ENCODE measurements around the gene STPG3. TPM values are rescaled to one million over a fixed set of nuclear protein-coding genes. Genes with fewer than 3 reads are reported as not detected.

The STPG3 gene
- total and polyA plus RNA-seq, 2 of the 13 experiments (the other 11 are each of a cell fraction or from before 2014, with no cell fraction given) = not detected

DNA sequence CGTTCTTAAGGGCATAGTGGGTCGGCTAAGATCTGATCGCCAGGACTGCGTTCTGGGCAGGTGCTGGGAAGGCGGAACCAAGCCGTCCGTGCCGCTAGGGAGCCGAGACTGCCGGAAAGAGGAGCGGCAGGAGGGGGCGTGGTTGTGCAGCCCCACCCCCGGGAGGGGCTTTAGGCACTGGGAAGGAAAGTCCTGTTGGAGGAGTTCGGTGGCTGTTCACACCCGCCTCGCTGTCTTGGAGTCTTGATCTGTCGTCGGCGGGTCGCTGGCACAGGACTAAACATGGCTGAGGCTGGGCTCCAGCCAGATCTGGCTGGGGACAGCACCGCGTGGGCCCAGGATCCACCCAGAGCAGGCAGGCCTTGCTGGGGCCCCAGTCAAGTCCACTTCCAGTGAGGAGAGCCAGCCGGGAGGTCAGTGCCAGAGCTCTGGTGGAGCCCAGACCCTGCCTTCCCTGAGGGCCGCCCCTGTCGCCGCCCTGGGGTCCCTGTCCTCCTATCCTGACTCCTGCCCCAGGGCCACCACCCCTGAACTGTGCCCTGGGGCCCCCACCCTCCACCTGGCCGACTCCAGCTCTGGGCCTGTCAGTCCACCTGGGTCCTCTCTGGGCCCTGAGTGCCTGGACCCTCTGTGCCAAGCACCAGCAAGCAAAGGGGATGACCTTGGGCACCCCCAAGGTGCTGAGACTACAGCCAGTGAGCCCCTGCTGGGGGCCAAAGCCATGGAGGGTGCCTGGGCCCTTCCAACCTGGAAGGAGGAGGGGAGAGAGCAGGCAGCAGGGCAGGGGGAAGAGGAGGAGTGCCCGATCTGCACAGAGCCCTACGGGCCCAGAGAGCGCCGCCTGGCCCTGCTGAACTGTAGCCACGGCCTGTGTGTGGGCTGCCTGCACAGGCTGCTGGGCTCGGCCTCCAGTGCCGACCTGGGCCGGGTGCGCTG is 33.5 kb upstream of the STPG3 start (continued):
- no peak for TF ChIP-seq PRMT3 (CRISPR knock-in tag; IDR thresholded peaks at IDR 0.05; ENCODE audit: borderline replicate concordance, low read depth)
- TF ChIP-seq ZFY (CRISPR knock-in tag; IDR thresholded peaks at IDR 0.05) = peak; percentile 60
- no peak; the same call in 1 of the 2 replicates for TF ChIP-seq ZNF776 (CRISPR knock-in tag; IDR thresholded peaks at IDR 0.05)
- 0 out of 2 replicates have a peak, but pooled peaks have one; percentile 26 for TF ChIP-seq MAF1 (CRISPR knock-in tag; IDR thresholded peaks at IDR 0.05; ENCODE audit: borderline replicate concordance)
- TF ChIP-seq TSC22D2 (CRISPR knock-in tag; IDR thresholded peaks at IDR 0.05; ENCODE audit: borderline replicate concordance) = no peak
- TF ChIP-seq, protein P1, sequence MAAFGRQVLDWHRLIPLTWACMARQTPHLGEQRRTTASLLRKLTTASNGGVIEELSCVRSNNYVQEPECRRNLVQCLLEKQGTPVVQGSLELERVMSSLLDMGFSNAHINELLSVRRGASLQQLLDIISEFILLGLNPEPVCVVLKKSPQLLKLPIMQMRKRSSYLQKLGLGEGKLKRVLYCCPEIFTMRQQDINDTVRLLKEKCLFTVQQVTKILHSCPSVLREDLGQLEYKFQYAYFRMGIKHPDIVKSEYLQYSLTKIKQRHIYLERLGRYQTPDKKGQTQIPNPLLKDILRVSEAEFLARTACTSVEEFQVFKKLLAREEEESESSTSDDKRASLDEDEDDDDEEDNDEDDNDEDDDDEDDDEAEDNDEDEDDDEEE (CRISPR knock-in tag; IDR thresholded peaks at IDR 0.05) = 0 out of 2 replicates have a peak, but pooled peaks have one; percentile 52
- TF ChIP-seq YY1 (IDR thresholded peaks at IDR 0.05; ENCODE audit: insufficient read depth, insufficient replicate concordance, low read depth, low read length) = peak; percentile 69
- no peak for TF ChIP-seq ZNF782 (CRISPR knock-in tag; IDR thresholded peaks at IDR 0.05; ENCODE audit: borderline replicate concordance)
- TF ChIP-seq, protein P2, sequence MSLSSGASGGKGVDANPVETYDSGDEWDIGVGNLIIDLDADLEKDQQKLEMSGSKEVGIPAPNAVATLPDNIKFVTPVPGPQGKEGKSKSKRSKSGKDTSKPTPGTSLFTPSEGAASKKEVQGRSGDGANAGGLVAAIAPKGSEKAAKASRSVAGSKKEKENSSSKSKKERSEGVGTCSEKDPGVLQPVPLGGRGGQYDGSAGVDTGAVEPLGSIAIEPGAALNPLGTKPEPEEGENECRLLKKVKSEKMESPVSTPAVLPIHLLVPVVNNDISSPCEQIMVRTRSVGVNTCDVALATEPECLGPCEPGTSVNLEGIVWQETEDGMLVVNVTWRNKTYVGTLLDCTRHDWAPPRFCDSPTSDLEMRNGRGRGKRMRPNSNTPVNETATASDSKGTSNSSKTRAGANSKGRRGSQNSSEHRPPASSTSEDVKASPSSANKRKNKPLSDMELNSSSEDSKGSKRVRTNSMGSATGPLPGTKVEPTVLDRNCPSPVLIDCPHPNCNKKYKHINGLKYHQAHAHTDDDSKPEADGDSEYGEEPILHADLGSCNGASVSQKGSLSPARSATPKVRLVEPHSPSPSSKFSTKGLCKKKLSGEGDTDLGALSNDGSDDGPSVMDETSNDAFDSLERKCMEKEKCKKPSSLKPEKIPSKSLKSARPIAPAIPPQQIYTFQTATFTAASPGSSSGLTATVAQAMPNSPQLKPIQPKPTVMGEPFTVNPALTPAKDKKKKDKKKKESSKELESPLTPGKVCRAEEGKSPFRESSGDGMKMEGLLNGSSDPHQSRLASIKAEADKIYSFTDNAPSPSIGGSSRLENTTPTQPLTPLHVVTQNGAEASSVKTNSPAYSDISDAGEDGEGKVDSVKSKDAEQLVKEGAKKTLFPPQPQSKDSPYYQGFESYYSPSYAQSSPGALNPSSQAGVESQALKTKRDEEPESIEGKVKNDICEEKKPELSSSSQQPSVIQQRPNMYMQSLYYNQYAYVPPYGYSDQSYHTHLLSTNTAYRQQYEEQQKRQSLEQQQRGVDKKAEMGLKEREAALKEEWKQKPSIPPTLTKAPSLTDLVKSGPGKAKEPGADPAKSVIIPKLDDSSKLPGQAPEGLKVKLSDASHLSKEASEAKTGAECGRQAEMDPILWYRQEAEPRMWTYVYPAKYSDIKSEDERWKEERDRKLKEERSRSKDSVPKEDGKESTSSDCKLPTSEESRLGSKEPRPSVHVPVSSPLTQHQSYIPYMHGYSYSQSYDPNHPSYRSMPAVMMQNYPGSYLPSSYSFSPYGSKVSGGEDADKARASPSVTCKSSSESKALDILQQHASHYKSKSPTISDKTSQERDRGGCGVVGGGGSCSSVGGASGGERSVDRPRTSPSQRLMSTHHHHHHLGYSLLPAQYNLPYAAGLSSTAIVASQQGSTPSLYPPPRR (CRISPR knock-in tag; IDR thresholded peaks at IDR 0.05; ENCODE audit: borderline replicate concordance) = 0 out of 2 replicates have a peak, but pooled peaks have one; percentile 22
- TF ChIP-seq ZNF768 (CRISPR knock-in tag; IDR thresholded peaks at IDR 0.05) = no peak
- no peak for TF ChIP-seq ZKSCAN1 (IDR thresholded peaks at IDR 0.05; ENCODE audit: low read length)
- peak; percentile 21; the same call in 1 of the 2 replicates for TF ChIP-seq HDAC2 (CRISPR knock-in tag; IDR thresholded peaks at IDR 0.05)
- TF ChIP-seq ZNF282 (IDR thresholded peaks at IDR 0.05; ENCODE audit: partially characterized antibody) = no peak
- TF ChIP-seq, protein P3, sequence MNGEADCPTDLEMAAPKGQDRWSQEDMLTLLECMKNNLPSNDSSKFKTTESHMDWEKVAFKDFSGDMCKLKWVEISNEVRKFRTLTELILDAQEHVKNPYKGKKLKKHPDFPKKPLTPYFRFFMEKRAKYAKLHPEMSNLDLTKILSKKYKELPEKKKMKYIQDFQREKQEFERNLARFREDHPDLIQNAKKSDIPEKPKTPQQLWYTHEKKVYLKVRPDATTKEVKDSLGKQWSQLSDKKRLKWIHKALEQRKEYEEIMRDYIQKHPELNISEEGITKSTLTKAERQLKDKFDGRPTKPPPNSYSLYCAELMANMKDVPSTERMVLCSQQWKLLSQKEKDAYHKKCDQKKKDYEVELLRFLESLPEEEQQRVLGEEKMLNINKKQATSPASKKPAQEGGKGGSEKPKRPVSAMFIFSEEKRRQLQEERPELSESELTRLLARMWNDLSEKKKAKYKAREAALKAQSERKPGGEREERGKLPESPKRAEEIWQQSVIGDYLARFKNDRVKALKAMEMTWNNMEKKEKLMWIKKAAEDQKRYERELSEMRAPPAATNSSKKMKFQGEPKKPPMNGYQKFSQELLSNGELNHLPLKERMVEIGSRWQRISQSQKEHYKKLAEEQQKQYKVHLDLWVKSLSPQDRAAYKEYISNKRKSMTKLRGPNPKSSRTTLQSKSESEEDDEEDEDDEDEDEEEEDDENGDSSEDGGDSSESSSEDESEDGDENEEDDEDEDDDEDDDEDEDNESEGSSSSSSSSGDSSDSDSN (CRISPR knock-in tag; IDR thresholded peaks at IDR 0.05) = peak; percentile 48; the same call in 1 of the 2 replicates
- TF ChIP-seq SNRNP70 (IDR thresholded peaks at IDR 0.05; ENCODE audit: low read depth, low read length) = no peak
- TF ChIP-seq, protein P4, sequence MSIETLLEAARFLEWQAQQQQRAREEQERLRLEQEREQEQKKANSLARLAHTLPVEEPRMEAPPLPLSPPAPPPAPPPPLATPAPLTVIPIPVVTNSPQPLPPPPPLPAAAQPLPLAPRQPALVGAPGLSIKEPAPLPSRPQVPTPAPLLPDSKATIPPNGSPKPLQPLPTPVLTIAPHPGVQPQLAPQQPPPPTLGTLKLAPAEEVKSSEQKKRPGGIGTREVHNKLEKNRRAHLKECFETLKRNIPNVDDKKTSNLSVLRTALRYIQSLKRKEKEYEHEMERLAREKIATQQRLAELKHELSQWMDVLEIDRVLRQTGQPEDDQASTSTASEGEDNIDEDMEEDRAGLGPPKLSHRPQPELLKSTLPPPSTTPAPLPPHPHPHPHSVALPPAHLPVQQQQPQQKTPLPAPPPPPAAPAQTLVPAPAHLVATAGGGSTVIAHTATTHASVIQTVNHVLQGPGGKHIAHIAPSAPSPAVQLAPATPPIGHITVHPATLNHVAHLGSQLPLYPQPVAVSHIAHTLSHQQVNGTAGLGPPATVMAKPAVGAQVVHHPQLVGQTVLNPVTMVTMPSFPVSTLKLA (IDR thresholded peaks at IDR 0.05) = peak; percentile 11; the same call in 1 of the 2 replicates
- no peak for TF ChIP-seq ZNF703 (CRISPR knock-in tag; IDR thresholded peaks at IDR 0.05; ENCODE audit: borderline replicate concordance)
- TF ChIP-seq TARDBP (CRISPR knock-in tag; IDR thresholded peaks at IDR 0.05) = no peak

All from HepG2 (cell line).